Activated T-cell treated with anti-CD3 and anti-CD28 coated beads for 4 hours (primary cell): ENCODE measurements around the gene LMX1B.

Source experiments
- DNase-seq: peaks from one replicate; pipeline ENCODE4 v3.0.0-alpha.2; 2020

LMX1B gene

GRCh38 chr9:126618585-126619360, 5.0 kb downstream of the LMX1B start:
- no peak for DNase-seq

DNA sequence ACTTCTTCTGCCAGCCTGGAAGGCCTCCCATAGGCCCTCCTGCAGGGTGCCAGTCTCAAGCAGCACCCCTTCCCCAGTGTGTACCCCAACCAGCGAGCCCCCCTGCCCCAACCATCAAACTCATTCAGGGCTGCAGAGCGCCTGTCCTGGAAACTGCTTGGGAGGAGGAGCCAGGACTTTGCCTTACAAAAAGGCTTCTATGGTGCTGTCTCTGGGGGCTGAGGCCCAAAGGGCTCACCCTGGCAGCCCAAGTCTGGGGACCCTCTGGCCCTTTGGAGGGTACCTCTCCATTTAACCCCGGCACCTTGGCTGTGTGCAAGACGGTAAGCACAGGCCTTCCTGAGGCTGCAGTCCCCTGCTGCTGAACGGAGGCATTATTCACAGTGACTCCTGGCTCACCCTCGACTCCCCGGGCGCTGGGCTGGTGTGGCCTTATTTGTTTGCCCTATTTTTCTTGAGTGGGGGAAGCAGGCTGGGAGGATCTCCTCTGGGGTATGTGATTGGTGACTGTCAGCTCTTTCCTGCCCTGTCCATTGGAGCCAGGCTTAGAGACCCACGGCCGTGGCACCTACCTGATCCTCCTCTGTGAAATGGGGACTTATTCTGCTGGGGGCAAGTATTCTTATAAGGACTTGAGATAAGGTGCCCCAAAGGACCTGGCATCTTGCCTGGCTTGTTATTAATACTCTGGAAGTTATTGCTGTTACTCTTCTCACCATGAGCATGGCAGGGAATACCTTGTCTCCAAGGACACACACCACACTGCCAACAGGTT, 5.8 kb downstream of the LMX1B start:
- no peak for DNase-seq

- no peak for DNase-seq
These were observed 6.8 kb downstream of the LMX1B start for GRCh38 chr9:126620478-126620877.

DNA sequence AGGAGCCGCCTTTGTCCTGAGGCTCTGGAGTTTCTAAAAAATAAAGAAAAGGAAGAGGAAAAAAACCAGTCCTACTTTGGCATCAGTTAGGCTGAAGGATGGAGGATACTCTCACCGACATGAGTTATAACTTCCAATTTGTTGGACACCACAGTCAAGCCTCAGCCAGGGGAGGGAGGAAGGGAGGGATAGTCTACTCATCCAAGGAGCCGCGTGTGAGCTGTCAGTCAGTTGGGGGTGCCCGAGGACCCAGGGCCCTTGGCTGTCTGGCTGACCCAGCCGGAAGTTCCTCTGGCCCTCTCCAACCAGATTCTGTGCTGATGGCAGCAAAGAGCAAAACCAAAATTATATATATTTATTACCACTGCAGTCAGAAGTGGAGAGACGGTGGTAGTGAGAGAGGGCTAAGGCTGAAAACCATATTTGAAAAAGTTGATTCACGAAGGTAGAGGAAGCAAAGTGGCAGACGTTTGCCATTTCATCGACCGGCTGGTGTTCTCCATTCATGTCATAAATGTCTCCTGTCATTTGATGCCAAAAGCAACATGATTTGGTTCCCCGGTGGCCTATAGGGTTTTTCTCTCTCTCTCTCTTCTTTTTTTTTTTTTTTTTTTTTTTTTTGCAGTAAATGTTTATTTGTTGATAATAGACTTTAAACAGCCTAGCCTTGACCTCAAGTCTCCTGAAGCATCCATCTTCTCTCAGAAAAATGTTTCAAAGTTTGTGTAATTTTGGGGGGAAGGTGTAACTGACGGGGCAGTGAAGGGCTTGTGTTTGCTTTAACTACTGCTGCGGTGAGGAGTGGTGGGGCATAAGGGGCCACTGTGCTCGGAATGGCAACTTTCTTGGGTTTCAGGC, 7.6 kb downstream of the LMX1B start:
- DNase-seq: no peak

DNA sequence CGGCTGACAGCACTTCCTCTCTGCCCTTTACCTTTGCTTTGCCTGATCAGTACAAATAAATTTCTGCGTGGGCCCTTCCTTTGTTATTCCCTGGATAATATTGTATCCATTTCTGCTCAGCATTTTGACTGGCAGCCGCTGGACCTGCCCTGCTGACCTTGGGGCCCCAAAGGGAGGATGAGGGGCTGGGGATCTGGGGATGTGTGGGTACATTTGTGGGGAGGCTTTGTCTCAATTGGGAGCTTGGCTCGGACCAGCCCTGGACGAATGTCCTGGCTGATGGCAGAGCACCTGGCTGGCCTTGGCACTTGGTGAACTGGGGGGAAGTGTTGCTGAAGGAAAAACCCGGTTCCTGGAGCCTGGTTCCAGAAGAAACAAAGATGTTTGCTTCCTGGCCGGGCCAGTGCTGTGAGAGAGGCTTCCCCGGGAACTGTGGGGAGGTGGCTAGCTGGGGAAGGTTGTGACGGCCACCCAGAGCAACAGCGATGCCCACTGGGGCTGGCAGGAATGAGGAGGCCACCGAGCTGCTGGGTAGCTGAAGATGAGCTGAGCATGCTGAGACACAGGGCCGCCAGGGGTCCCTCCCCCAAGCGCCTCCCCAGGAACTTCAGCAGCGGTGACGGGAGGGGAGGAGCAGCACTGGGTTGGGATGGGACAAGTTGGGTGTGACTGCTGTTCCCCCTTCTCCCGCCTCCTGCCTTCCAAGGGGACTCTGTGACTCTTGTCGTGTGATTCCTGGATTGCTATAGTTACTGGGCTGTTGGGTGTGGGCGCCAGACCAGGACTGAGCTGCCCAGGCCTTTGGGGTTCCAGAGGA, 8.4 kb downstream of the LMX1B start:
- no peak for DNase-seq

- DNase-seq: no peak
These were observed 9.6 kb downstream of the LMX1B start for GRCh38 chr9:126623314-126623666.

DNA sequence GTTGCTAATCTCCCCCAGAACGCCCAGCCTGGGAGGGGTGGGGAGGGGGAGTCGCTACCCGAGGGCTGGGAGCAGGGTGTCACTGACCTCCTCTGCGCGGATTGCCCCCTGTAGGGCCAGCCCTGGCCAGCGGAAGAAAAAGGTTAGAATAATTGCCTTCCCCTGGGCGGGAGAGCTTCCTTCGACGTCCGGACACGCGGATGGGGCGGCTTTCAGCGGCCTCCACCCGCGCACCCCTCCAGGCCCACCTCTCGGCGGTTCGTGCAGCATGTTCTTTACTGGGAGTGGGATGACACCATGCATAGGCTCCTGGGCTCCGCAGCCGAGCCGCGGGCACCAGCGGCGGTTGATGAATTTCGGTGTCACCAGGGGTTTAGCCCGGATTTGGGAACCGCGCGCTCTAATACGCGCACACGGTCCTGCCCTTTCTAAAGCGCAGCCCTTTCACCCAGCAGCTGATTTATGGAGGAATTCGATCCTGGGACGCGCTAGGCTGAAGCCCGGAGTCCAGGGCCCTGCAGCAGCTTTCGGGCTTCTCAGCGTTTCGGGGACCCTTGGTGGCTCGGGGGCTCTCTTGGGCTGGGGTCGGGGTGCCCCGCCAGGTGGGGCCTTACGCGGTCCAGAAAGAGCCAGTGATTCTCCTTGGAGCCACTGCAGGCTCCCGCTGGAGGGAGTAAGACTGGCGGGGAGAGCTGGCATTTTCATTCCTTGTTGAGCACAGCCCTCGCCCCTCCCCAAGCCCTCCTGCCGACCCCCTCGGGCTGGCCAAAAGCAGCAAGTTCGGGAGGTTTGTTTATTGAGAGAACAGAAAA, 10.1 kb downstream of the LMX1B start:
- no peak for DNase-seq

GRCh38 chr9:126624479-126624826, 10.7 kb downstream of the LMX1B start:
- no peak for DNase-seq

GRCh38 chr9:126624912-126625311, 11.2 kb downstream of the LMX1B start:
- no peak for DNase-seq

DNA sequence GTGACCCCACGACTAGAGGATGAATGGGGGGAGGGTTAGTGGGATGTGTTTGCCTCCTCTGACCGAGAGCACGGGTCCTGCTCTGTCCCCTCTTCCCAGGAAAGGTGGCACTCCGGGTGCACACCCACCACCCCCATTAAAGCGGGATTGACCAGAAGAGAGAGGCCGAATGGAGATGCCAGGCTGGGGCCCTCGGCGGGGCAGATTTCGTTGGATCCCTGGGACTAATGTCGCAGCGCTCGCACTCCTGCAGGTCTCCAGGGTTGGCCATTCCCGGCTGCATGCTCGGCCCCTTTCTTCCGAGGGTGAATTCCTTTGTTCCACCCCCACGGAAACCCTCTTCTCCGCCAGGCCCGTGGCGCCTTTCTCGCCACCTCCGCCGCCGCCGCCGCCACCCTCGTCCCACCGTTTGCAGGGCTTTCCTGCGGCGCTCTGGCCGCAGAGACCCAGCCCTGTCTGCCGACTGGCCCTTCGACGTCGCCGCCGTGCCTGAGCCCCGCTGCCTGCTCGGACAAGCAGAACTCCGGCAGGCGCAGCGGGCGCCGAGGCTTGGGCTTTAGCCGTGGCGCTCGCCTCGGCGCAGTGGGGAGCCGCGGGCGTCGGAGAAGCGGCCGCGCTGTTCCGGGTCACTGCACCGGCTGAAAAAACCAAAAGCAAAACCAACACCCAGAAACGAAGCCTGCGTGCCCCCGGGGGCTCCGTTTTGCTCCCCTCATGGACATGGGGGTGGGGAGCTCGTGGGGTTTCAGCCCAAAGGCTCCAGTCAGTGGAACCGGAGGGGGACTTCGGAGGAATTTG, 11.8 kb downstream of the LMX1B start:
- no peak for DNase-seq

- DNase-seq: no peak
These were observed 12.6 kb downstream of the LMX1B start for GRCh38 chr9:126626127-126626925.

DNA sequence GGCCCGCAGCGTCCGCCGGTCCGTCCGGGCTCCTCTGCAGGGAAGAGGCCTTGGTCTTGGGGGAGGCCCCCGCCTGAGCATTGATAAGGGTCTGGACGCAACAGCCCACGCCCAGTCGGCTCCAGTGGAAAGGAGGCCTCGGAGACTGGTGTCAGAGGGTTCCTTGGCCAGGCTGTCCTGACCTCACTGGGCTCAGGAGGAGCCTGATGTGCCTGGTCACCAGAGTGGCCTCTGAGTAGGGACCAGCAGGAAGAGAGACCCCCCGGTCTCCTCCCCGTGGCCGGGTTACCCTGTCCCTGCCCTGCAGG, 13.2 kb downstream of the LMX1B start:
- no peak for DNase-seq

DNA sequence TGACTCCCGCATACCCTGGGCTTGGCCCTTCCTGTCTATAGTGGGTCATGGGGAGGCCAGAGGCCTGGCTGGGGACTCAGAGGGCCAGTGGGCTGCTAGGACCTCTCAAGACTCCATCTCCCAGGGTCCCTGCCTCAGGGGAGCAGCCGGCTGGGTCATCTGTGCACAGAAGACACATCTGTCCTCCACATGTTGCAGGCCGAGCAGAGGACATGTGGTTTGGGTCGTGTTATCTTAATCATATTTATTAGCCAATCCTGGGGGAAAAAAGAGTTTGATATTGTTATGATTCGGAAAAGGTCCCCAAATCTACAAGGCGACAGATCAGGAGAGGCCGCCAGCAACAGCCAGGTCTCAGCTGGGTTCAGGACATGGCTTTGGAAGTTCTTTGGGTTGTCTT, 14.4 kb downstream of the LMX1B start:
- DNase-seq: no peak

DNA sequence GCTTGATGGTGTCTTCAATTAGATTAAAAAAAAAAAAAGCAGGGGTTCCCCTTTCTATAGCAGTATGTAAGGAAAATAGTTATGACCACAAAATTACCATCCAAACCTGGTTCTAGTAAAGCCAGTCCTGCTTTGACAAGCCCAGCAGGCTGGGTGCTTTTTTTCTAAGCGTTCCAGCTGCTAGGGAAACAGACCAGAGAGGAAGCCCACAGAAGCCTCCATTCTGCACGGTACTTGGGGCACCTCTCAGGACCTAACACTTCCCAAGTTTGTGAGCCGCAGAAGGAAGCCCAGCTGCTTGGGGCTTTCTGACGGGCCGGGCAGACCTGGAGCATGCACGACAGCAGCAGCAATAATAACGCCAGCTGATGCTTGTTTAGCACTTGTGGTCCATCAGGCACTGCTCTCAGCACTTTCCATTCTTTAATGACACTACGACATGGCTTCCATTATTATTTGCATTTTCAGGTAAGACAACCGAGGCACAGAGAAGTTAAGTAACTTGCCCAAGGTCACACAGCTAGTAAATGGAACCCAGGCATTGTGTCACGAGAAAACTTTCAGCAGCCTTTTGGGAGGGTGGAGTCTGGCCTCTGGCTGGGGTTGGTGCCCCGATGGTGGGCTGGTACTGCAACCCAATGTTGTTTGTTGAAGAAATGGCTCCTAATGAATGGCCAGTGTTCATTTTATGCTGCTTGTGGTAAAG, 15.4 kb downstream of the LMX1B start:
- DNase-seq: no peak

GRCh38 chr9:126630458-126631237, 16.9 kb downstream of the LMX1B start:
- DNase-seq: no peak

- no peak for DNase-seq
These were observed 17.5 kb downstream of the LMX1B start for GRCh38 chr9:126631254-126631653.

GRCh38 chr9:126633881-126634558, 20.3 kb downstream of the LMX1B start:
- no peak for DNase-seq

DNA sequence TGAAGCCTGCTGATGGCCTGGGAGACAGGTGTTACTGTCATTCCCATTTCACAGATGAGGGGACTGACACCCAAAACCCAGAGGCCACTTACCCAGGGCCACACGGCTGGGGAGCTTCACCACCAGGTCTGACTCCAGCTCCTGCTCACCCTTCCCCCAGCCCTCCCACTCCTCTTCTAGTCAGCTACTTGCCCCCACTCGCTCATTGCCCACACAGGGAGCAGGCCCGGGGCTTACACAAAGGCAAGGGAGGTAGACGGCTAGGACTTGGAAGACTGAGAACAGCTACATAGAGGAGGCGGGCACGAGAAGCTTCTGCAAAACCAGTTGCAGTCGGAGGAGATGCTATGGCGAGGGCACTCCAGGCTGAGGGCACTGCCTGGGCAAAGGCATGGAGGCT, 21.3 kb downstream of the LMX1B start:
- DNase-seq: no peak
